ENCODE results near the gene VWA3A. TPM values are rescaled to one million over a fixed set of nuclear protein-coding genes. Genes with fewer than 3 reads are reported as not detected.

The VWA3A gene
- total RNA-seq, 1 experiment from 2014 or later: not detected

DNA sequence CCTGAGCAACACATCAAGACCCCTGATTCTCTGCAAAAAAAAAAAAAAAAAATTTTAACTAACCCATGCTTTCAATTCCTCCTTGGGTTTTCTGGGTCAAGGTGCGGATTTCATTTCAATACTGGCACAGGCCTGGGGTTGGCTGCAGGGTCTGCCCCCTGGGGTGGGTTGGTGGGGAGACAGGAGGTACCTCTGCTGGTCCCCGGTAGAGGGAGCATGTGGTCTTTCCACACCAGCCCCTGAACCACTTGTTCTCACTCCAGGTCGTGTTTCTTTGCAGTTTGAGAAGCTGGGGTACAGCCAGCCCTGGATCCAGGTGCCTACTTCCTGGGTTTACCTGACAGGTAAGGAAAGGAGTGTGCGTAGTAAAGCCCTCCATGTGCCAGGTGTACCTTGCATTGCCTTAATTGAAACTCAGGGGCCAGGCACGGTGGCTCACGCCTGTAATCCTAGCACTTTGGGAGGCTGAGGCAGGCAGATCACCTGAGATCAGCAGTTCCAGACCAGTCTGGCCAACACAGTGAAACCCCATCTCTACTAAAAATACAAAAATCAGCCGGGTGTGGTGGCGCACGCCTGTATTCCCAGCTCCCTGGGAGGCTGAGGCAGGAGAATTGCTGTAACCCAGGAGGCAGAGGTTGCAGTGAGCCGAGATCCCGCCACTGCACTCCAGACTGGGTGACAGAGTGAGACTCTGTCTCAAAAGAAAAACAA, 91.7 kb downstream of the VWA3A start:
- H3K27ac ChIP-seq (ENCODE audit: low read length): no peak overlapping the region
- TF ChIP-seq, protein P1, sequence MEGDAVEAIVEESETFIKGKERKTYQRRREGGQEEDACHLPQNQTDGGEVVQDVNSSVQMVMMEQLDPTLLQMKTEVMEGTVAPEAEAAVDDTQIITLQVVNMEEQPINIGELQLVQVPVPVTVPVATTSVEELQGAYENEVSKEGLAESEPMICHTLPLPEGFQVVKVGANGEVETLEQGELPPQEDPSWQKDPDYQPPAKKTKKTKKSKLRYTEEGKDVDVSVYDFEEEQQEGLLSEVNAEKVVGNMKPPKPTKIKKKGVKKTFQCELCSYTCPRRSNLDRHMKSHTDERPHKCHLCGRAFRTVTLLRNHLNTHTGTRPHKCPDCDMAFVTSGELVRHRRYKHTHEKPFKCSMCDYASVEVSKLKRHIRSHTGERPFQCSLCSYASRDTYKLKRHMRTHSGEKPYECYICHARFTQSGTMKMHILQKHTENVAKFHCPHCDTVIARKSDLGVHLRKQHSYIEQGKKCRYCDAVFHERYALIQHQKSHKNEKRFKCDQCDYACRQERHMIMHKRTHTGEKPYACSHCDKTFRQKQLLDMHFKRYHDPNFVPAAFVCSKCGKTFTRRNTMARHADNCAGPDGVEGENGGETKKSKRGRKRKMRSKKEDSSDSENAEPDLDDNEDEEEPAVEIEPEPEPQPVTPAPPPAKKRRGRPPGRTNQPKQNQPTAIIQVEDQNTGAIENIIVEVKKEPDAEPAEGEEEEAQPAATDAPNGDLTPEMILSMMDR (IDR thresholded peaks at IDR 0.05): peak; percentile 23
- no peak for TF ChIP-seq TCF7L2 (IDR thresholded peaks at IDR 0.05; ENCODE audit: low read depth, low read length)
- ChIA-PET CTCF (no interaction called here), POLR2A (no interaction called here)
- intact Hi-C loops (cut with micrococcal nuclease; ENCODE audit: unreplicated experiment): no loop called here
- H3K4me3 ChIP-seq (ENCODE audit: low read depth in 2 of 2, low read length in 2 of 2): no peak overlapping the region
- H3K9me3 ChIP-seq (ENCODE audit: control insufficient read depth, insufficient read depth, low read depth, low read length): no peaks in the 10 kb centered on the region
- in situ Hi-C loops (cut with HindIII; ENCODE audit: low pct_unique_long_range_greater_than_20kb, low sequenced_read_pairs): loop anchor here (25.0 kb wide), 1 partner anchor 97 kb away; the partner anchor contains the start of gene VWA3A
- peaks cover 5% of the 10 kb centered on the region for H3K4me1 ChIP-seq (ENCODE audit: control insufficient read depth, insufficient read depth, low read length)
- 0 out of 2 replicates have a peak, but pooled peaks cover 2% of the 10 kb centered on the region for H3K27me3 ChIP-seq (ENCODE audit: control insufficient read depth, insufficient read depth, low read length)
- H3K36me3 ChIP-seq (ENCODE audit: control insufficient read depth, insufficient read depth, low read length): no peaks in the 10 kb centered on the region
- no peak for DNase-seq (ENCODE audit: low read depth, low spot score)
- no peak for ATAC-seq
- no TSS peak for BruUV-seq (replicated peaks)

DNA sequence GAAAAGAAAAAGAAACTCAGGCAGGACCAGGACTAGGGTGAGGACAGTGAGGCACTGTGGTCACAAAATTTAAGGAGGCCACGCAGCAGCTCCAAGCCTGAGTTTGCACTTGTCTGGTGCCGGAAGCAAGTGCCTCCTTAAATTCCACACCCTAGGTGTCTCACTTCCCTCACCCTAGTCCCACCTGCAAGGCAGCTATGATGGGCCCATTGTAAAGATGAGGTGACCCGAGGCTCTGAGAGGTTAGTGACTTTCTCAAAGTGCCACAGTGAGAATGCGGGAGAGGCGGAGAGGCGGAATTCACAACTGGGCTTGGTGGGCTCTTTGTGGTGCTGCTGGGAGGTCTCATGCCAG, 92.3 kb downstream of the VWA3A start:
- peaks cover 11% of the 10 kb centered on the region for H3K4me1 ChIP-seq (ENCODE audit: control insufficient read depth, insufficient read depth, low read length)
- TF ChIP-seq, protein P1 (IDR thresholded peaks at IDR 0.05): no peak
- TF ChIP-seq TCF7L2 (IDR thresholded peaks at IDR 0.05; ENCODE audit: low read depth, low read length) (no peak), POLR2AphosphoS5 (IDR thresholded peaks at IDR 0.05; ENCODE audit: low read depth, low read length) (no peak), SIN3A (IDR thresholded peaks at IDR 0.05; ENCODE audit: borderline replicate concordance, insufficient read depth, low read depth, low read length) (no peak)
- TF ChIP-seq, protein P2, sequence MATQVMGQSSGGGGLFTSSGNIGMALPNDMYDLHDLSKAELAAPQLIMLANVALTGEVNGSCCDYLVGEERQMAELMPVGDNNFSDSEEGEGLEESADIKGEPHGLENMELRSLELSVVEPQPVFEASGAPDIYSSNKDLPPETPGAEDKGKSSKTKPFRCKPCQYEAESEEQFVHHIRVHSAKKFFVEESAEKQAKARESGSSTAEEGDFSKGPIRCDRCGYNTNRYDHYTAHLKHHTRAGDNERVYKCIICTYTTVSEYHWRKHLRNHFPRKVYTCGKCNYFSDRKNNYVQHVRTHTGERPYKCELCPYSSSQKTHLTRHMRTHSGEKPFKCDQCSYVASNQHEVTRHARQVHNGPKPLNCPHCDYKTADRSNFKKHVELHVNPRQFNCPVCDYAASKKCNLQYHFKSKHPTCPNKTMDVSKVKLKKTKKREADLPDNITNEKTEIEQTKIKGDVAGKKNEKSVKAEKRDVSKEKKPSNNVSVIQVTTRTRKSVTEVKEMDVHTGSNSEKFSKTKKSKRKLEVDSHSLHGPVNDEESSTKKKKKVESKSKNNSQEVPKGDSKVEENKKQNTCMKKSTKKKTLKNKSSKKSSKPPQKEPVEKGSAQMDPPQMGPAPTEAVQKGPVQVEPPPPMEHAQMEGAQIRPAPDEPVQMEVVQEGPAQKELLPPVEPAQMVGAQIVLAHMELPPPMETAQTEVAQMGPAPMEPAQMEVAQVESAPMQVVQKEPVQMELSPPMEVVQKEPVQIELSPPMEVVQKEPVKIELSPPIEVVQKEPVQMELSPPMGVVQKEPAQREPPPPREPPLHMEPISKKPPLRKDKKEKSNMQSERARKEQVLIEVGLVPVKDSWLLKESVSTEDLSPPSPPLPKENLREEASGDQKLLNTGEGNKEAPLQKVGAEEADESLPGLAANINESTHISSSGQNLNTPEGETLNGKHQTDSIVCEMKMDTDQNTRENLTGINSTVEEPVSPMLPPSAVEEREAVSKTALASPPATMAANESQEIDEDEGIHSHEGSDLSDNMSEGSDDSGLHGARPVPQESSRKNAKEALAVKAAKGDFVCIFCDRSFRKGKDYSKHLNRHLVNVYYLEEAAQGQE (IDR thresholded peaks at IDR 0.05; ENCODE audit: insufficient read depth in 1 of 2, low read depth in 2 of 2, low read length in 1 of 2): no peak
- no TSS peak for BruUV-seq (replicated peaks)
- no peaks in the 10 kb centered on the region for H3K36me3 ChIP-seq (ENCODE audit: control insufficient read depth, insufficient read depth, low read length)
- no peak for DNase-seq (ENCODE audit: low read depth, low spot score)
- intact Hi-C loops (cut with micrococcal nuclease; ENCODE audit: unreplicated experiment) (no loop called here), in situ Hi-C loops (cut with HindIII; ENCODE audit: low pct_unique_long_range_greater_than_20kb, low sequenced_read_pairs) (loop anchor here (25.0 kb wide), 1 partner anchor 97 kb away; the partner anchor contains the start of gene VWA3A)
- H3K27me3 ChIP-seq (ENCODE audit: control insufficient read depth, insufficient read depth, low read length): 0 out of 2 replicates have a peak, but pooled peaks cover 2% of the 10 kb centered on the region
- POLR2A ChIA-PET: no interaction called here
- CTCF ChIA-PET: no interaction called here
- no peaks in the 10 kb centered on the region for H3K9me3 ChIP-seq (ENCODE audit: control insufficient read depth, insufficient read depth, low read depth, low read length)
- no peak overlapping the region for H3K4me3 ChIP-seq (ENCODE audit: low read depth in 2 of 2, low read length in 2 of 2)
- H3K27ac ChIP-seq (ENCODE audit: low read length): no peak overlapping the region
- no peak for ATAC-seq

Measured in Panc1 (cell line).